Activated CD8-positive, alpha-beta T cell treated with anti-CD3 and anti-CD28 coated beads for 36 hours (primary cell): ENCODE data around the gene AGBL4. TPM values are rescaled to one million over a fixed set of nuclear protein-coding genes. Genes with fewer than 3 reads are reported as not detected.

Experiments used
- ATAC-seq: fragments of 200-7000 bp; cut with Tn5 transposase; one replicate; pipeline ENCODE4 v1.10.0; 2021; ENCODE audit warnings: mild to moderate bottlenecking, moderate library complexity
- CTCF ChIA-PET: fragments of 350-600 bp; sonication (Branson Sonifier 250); formaldehyde crosslinking; loops from one replicate; lab custom pipeline; 2021; ENCODE audit warnings: antibody characterized with exemption; lab: Charles Lee
- POLR2A ChIA-PET: fragments of 350-600 bp; sonication (Branson Sonifier 250); formaldehyde crosslinking; loops from one replicate; lab custom pipeline; 2021; ENCODE audit warnings: antibody characterized with exemption; lab: Charles Lee
- DNase-seq: peaks from one replicate; pipeline ENCODE4 v3.0.0-alpha.2; 2020
- H3K27ac Mint-ChIP-seq: one replicate; pipeline ENCODE4 v1.8.0; 2021; ENCODE audit warnings: mild to moderate bottlenecking, mixed read lengths
- H3K27me3 Mint-ChIP-seq: one replicate; pipeline ENCODE4 v1.8.0; 2021; ENCODE audit warnings: mixed read lengths
- H3K36me3 Mint-ChIP-seq: one replicate; pipeline ENCODE4 v1.8.0; 2021; ENCODE audit warnings: low read depth, mixed read lengths
- H3K4me1 Mint-ChIP-seq: one replicate; pipeline ENCODE4 v1.8.0; 2021; ENCODE audit warnings: low read depth, mixed read lengths
- H3K4me3 Mint-ChIP-seq: one replicate; pipeline ENCODE4 v1.8.0; 2021; ENCODE audit warnings: mild to moderate bottlenecking, moderate library complexity, mixed read lengths
- H3K9me3 Mint-ChIP-seq: one replicate; pipeline ENCODE4 v1.8.0; 2021; ENCODE audit warnings: mixed read lengths
- CTCF ChIP-seq: fragments of 200-600 bp; IDR thresholded peaks from one replicate; pipeline ENCODE4 v1.8.0; 2022; ENCODE audit warnings: antibody characterized with exemption, mild to moderate bottlenecking
- intact Hi-C: fragments of 100-400 bp; cut with micrococcal nuclease; formaldehyde crosslinking; loops from one replicate; pipeline ENCODE4 v1.10.0; 2022
- total RNA-seq, 2 experiments: library from RNA; stranded (reverse); gene quantifications; one replicate each; pipeline ENCODE4 v1.2.3, GENCODE V29; 2021

Gene AGBL4
- total RNA-seq = under 1 TPM in 1 of 2 experiments, not detected in 1; 0.14 TPM

DNA sequence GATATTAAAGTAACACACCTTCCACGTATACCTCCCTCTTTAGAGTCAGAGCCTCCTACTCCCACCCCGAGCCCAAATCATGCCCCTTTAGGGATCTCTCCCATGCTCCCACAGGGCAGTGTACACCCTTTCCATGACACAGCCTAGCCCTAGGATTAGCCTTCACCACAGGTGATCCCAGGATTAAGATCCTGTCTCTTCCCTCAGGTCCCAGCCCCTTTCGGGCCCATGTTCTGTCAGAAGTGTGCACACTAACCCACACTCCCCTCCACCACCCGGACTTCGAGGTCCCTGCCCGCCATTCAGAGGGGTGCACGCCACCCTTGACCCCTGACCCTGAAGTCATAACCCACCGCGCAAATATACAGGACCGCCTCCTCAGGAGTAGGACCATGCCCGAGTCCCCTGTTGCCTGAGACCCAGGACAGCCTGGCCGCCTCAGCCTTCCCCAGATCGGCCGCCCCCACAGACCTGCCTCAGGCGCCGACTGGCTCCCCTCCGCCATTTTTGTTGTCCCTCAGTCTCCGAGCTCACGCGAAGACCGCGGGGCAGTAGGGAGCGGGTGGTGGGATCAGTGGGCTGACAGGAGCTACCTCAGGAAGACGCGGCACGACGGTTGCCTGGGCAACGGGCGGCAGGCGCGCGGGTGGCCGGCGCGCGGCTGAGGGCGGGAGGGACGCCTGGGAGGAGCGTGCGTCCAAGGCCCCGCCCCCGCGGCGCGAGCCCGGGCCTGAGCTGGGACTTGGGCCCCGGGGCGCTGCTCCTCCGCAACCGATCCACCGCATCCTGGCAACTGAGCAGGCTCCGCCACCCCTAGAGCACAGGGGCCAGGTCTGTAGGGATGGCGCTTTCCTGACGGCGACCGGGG, at the start of gene AGBL4:
TSS of gene AGBL4 (minus strand) at position 663 of the 868 bp plus-strand sequence.
- Mint-ChIP-seq H3K36me3 (no peaks in the 10 kb centered on the region), H3K4me1 (peaks cover 4% of the 10 kb centered on the region), H3K4me3 (peak within 1 kb of the TSS; percentile 7), H3K27ac (no peak within 1 kb of the TSS), H3K27me3 (peaks cover 16% of the 10 kb centered on the region), H3K9me3 (no peaks in the 10 kb centered on the region)
- intact Hi-C loops = no loop called here
- ChIA-PET CTCF (no interaction called here), POLR2A (no interaction called here)
- TF ChIP-seq CTCF = no peak
- DNase-seq (peak; percentile 11), ATAC-seq (peak; percentile 51)

DNA sequence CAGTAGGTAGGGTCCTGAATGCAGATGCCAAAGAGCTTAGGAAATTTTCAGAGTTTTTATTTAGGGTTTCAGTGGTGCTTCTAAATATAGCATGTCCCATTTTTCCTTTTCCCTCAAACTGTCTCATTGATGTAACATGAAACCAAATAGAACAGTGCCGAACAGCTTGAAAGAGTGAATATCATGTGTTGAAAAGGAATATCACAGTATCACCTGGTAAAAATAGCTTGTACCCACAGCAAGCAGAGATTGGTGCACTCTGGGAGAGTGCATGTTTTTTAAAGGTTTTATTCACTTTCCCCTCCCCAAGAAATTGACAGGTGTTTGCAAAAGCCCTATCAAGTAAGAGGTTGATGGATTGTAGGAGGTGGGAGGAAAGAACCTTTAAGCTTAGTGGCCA, 43.1 kb upstream of the AGBL4 start:
- no peak for DNase-seq
- POLR2A ChIA-PET = no interaction called here
- intact Hi-C loops = no loop called here

GRCh38 chr1:50060279-50060678, 36.5 kb upstream of the AGBL4 start:
- no peak for TF ChIP-seq CTCF
- DNase-seq (no peak), ATAC-seq (no peak)
- Mint-ChIP-seq H3K27me3 (no peaks in the 10 kb centered on the region), H3K4me1 (no peaks in the 10 kb centered on the region), H3K36me3 (no peaks in the 10 kb centered on the region), H3K9me3 (no peaks in the 10 kb centered on the region), H3K27ac (no peak overlapping the region), H3K4me3 (no peak overlapping the region)
- intact Hi-C loops = no loop called here
- ChIA-PET CTCF (no interaction called here), POLR2A (no interaction called here)

More for the DNA sequence above, 43.1 kb upstream of the AGBL4 start:
- H3K36me3 Mint-ChIP-seq = no peaks in the 10 kb centered on the region
- no peaks in the 10 kb centered on the region for H3K4me1 Mint-ChIP-seq
- H3K4me3 Mint-ChIP-seq = no peak overlapping the region
- CTCF ChIA-PET = no interaction called here
- no peak for ATAC-seq
- H3K9me3 Mint-ChIP-seq = no peaks in the 10 kb centered on the region
- no peak for TF ChIP-seq CTCF
- H3K27ac Mint-ChIP-seq = no peak overlapping the region
- peaks cover 5% of the 10 kb centered on the region for H3K27me3 Mint-ChIP-seq

DNA sequence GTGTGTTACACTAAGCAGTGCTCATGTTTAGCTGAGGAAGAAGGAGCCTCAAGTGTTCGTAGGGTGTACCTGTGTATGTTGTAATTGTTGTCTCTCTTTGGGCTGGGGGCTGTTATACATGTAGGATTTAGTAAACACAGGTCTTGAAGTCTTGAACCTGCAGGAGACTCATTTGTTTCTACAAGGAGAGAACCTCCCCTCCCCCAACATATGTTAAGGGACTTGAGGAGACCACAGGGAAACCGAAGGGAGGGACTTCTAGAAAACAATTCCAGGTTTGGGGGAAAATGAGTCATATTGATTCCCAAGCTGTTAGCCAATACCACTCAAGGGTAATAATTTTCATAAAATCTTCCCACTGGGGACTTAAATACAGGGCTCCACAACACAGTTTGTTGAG, 25.0 kb upstream of the AGBL4 start:
- TF ChIP-seq CTCF = no peak
- ChIA-PET CTCF (interaction anchor here (1.3 kb wide), 1 partner anchor 284 kb away, joined by 3 read pairs; no protein-coding TSS in a partner anchor), POLR2A (no interaction called here)
- ATAC-seq (no peak), DNase-seq (no peak)
- H3K27ac Mint-ChIP-seq = no peak overlapping the region
- peaks cover 2% of the 10 kb centered on the region for H3K36me3 Mint-ChIP-seq
- H3K4me3 Mint-ChIP-seq = no peak overlapping the region
- peaks cover 3% of the 10 kb centered on the region for H3K4me1 Mint-ChIP-seq
- intact Hi-C loops = no loop called here
- H3K27me3 Mint-ChIP-seq = peaks cover 30% of the 10 kb centered on the region
- H3K9me3 Mint-ChIP-seq = no peaks in the 10 kb centered on the region
